Fibroblast of pulmonary artery (primary cell): Measurements from ENCODE around the gene KNOP1.

Experiments
- DNase-seq: peaks from one replicate; pipeline ENCODE4 v3.0.0-alpha.2; 2010; ENCODE audit warnings: low read depth
- H3K4me3 ChIP-seq: replicated peaks from 2 replicates; pipeline ENCODE4 v1.5.1; 2011; ENCODE audit warnings: low read depth, mild to moderate bottlenecking, control low read depth, low read length, moderate library complexity
- TF ChIP-seq, protein P1 (sequence below): IDR thresholded peaks from 2 replicates; pipeline ENCODE4 v1.5.1; 2011; ENCODE audit warnings: mild to moderate bottlenecking, control low read depth, low read length, inconsistent platforms; ENCODE audit errors: missing control alignments

KNOP1 gene

GRCh38 chr16:19694989-19695388 is 23.0 kb downstream of the KNOP1 start:
- H3K4me3 ChIP-seq, result no peak overlapping the region
- DNase-seq, result no peak
- TF ChIP-seq, protein P1, sequence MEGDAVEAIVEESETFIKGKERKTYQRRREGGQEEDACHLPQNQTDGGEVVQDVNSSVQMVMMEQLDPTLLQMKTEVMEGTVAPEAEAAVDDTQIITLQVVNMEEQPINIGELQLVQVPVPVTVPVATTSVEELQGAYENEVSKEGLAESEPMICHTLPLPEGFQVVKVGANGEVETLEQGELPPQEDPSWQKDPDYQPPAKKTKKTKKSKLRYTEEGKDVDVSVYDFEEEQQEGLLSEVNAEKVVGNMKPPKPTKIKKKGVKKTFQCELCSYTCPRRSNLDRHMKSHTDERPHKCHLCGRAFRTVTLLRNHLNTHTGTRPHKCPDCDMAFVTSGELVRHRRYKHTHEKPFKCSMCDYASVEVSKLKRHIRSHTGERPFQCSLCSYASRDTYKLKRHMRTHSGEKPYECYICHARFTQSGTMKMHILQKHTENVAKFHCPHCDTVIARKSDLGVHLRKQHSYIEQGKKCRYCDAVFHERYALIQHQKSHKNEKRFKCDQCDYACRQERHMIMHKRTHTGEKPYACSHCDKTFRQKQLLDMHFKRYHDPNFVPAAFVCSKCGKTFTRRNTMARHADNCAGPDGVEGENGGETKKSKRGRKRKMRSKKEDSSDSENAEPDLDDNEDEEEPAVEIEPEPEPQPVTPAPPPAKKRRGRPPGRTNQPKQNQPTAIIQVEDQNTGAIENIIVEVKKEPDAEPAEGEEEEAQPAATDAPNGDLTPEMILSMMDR, result no peak

GRCh38 chr16:19691161-19691711 is 26.8 kb downstream of the KNOP1 start:
- TF ChIP-seq, protein P1, result no peak
- H3K4me3 ChIP-seq, result no peak overlapping the region
- no peak for DNase-seq

DNA sequence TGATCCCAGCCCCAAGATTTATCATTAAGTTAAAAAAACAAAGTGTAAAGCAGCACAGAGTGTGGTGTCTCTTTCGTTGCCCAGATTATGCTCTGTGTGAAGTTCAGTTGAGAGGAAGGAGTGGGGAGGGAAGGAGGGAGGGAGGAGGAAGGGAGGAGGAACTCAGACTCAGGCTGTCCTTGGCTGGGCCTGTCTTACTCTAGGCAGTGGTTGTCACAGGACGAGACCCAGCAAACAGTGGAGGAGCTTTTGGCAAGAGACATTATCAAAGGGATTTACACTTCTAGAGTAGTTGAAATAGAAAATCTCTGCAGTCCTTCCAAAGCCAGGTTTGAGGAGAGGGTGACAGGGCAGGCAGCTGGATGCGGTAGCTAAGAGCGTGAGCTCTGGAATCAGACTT is 27.8 kb downstream of the KNOP1 start:
- TF ChIP-seq, protein P1, result no peak
- peak; percentile 22 for DNase-seq
- no peak overlapping the region for H3K4me3 ChIP-seq

DNA sequence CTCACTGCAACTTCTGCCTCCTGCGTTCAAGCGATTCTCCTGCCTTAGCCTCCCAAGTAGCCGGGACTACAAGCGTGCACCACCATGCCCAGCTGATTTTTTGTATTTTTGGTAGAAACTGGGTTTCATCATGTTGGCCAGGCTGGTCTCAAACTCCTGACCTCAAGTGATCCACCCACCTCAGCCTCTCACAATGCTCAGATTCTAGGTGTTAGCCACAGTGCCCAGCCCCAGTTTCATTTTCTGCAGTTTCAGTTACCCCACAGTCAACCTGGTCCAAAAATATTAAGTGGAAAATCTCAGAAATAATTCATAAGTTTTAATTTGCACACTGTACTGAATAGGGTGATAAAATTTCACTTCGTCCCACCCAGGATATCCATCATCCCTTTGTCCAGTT is 28.7 kb downstream of the KNOP1 start:
- DNase-seq, result no peak
- TF ChIP-seq, protein P1, result no peak
- H3K4me3 ChIP-seq, result no peak overlapping the region

DNA sequence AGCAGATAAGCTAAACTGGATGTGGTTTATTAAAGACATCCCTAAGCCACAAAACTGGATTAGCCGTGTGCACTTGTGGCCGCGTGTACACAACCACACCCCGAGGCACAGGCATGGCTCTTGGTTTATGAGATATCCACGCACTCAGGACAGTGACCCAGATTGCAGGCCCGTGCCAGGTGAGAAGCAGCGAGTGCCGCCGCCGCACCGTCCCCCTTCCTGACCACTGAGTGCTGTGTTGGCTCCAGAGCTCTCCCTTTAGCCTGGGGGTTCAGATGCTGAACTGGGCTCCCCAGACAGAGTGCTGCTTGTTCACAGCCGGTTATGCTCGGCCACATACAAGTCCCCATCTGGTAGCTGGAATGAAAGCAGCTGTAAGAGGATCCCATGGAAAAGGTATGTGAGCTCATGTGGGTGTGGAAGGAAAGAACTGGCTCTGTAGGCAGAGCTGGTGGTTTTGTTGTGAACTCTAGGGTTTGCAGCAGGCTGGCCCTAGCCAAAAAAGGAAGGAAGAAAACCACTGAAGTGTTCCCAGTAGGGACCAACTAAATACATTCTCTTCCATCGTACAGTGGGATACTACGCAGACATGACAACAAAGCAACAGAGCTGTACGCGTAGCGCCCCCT is 29.5 kb downstream of the KNOP1 start:
- DNase-seq, result no peak
- TF ChIP-seq, protein P1, result no peak

GRCh38 chr16:19687279-19687678 is 30.7 kb downstream of the KNOP1 start:
- H3K4me3 ChIP-seq, result no peak overlapping the region
- TF ChIP-seq, protein P1, result no peak
- DNase-seq, result no peak

More for the DNA sequence above, 29.5 kb downstream of the KNOP1 start:
- H3K4me3 ChIP-seq, result no peak overlapping the region

DNA sequence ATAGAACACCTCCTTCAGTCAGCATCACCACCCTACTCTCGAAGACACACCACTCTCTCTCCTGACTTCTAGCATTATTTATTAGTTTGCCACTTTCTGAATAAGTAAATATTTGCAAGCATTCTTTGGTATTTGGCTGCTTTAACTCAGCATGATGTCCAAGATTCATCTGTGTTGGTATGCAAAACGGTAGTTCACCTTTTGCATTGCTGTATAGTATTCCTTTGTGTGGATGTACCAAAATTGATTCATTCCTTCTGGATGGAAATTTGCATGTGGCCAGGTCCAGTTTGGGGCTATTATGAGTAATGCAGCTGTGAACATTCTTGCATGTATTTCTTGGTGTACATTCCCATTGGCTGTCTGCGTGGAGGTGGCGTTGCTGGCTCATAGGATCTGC is 32.9 kb downstream of the KNOP1 start:
- no peak for DNase-seq
- no peak overlapping the region for H3K4me3 ChIP-seq
- TF ChIP-seq, protein P1, result no peak
